Gastroesophageal sphincter (tissue), 3 donors: ENCODE data around the gene HCFC1.

Experiments
- CTCF ChIP-seq, 4 experiments: fragments of 200-600 bp in 2 of 4; fragments of 450-650 bp in 2 of 4; sonication (generic) in 1 of 4; IDR thresholded peaks; one replicate each; pipeline ENCODE4 v1.5.1; 2017 to 2019; ENCODE audit warnings: antibody characterized with exemption in 4 of 4, mild to moderate bottlenecking in 2 of 4, moderate library complexity in 2 of 4
- EP300 ChIP-seq: sonication (generic); formaldehyde crosslinking; IDR thresholded peaks from one replicate; pipeline ENCODE4 v1.6.1; 2017; ENCODE audit warnings: antibody characterized with exemption, mild to moderate bottlenecking
- POLR2A ChIP-seq, 2 donors: fragments of 450-650 bp; IDR thresholded peaks; one replicate each; pipeline ENCODE4 v1.6.1; 2017; ENCODE audit warnings: antibody characterized with exemption in 2 of 2, mild to moderate bottlenecking in 2 of 2, moderate library complexity in 1 of 2
- POLR2AphosphoS5 ChIP-seq: sonication (generic); formaldehyde crosslinking; IDR thresholded peaks from one replicate; pipeline ENCODE4 v1.6.1; 2017; ENCODE audit warnings: antibody characterized with exemption

- TF ChIP-seq CTCF (IDR thresholded peaks at IDR 0.05) (no peak), EP300 (no peak), POLR2A (IDR thresholded peaks at IDR 0.05) (no peak), POLR2AphosphoS5 (no peak)
These were observed 44.6 kb downstream of the HCFC1 start for GRCh38 chrX:153926858-153927671.
